ENCODE measurements around the gene POMT1.

GRCh38 chr9:131523451-131524435 is 21.0 kb downstream of the POMT1 start:
- TF ChIP-seq, protein P1, sequence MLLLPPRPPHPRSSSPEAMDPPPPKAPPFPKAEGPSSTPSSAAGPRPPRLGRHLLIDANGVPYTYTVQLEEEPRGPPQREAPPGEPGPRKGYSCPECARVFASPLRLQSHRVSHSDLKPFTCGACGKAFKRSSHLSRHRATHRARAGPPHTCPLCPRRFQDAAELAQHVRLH (tag by site-specific recombination; IDR thresholded peaks at IDR 0.05): no peak
- TF ChIP-seq ZNF544 (tag by site-specific recombination; IDR thresholded peaks at IDR 0.05) (no peak), REPIN1 (tag by site-specific recombination; IDR thresholded peaks at IDR 0.05; ENCODE audit: low read depth) (no peak), CTCF (tag by site-specific recombination; IDR thresholded peaks at IDR 0.05) (no peak), ZNF302 (tag by site-specific recombination; IDR thresholded peaks at IDR 0.05; ENCODE audit: low read depth) (no peak), ZNF530 (tag by site-specific recombination; IDR thresholded peaks at IDR 0.05; ENCODE audit: low read depth) (no peak), REST (tag by site-specific recombination; IDR thresholded peaks at IDR 0.05) (no peak), ZNF274 (IDR thresholded peaks at IDR 0.05; ENCODE audit: low read length) (no peak), ZNF274 (tag by site-specific recombination; IDR thresholded peaks at IDR 0.05; ENCODE audit: borderline replicate concordance) (no peak), ZNF660 (tag by site-specific recombination; IDR thresholded peaks at IDR 0.05) (no peak)
- TF ChIP-seq, protein P2, sequence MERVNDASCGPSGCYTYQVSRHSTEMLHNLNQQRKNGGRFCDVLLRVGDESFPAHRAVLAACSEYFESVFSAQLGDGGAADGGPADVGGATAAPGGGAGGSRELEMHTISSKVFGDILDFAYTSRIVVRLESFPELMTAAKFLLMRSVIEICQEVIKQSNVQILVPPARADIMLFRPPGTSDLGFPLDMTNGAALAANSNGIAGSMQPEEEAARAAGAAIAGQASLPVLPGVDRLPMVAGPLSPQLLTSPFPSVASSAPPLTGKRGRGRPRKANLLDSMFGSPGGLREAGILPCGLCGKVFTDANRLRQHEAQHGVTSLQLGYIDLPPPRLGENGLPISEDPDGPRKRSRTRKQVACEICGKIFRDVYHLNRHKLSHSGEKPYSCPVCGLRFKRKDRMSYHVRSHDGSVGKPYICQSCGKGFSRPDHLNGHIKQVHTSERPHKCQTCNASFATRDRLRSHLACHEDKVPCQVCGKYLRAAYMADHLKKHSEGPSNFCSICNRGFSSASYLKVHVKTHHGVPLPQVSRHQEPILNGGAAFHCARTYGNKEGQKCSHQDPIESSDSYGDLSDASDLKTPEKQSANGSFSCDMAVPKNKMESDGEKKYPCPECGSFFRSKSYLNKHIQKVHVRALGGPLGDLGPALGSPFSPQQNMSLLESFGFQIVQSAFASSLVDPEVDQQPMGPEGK (tag by site-specific recombination; IDR thresholded peaks at IDR 0.05): no peak
- TF ChIP-seq, protein P3, sequence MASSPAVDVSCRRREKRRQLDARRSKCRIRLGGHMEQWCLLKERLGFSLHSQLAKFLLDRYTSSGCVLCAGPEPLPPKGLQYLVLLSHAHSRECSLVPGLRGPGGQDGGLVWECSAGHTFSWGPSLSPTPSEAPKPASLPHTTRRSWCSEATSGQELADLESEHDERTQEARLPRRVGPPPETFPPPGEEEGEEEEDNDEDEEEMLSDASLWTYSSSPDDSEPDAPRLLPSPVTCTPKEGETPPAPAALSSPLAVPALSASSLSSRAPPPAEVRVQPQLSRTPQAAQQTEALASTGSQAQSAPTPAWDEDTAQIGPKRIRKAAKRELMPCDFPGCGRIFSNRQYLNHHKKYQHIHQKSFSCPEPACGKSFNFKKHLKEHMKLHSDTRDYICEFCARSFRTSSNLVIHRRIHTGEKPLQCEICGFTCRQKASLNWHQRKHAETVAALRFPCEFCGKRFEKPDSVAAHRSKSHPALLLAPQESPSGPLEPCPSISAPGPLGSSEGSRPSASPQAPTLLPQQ (tag by site-specific recombination; IDR thresholded peaks at IDR 0.05): no peak
